HG03025 (cell line): ENCODE results near the gene MTCL3.

Experiments
- ATAC-seq: cut with Tn5 transposase; IDR thresholded peaks from one replicate; pipeline ENCODE4 v1.9.1; 2021; ENCODE audit warnings: mild to moderate bottlenecking, moderate library complexity; ENCODE audit not compliant: unreplicated experiment, low FRiP score

MTCL3 gene

GRCh38 chr6:127518710-127519468, at the start of gene MTCL3:
TSS of gene MTCL3 (minus strand) at chr6:127519335.
- ATAC-seq: no peak

- ATAC-seq: no peak
Observed at GRCh38 chr6:127567476-127567875, 48.3 kb upstream of the MTCL3 start.

GRCh38 chr6:127566651-127567050, 47.5 kb upstream of the MTCL3 start:
- no peak for ATAC-seq

- no peak for ATAC-seq
Observed at GRCh38 chr6:127566119-127566518, 47.0 kb upstream of the MTCL3 start.

DNA sequence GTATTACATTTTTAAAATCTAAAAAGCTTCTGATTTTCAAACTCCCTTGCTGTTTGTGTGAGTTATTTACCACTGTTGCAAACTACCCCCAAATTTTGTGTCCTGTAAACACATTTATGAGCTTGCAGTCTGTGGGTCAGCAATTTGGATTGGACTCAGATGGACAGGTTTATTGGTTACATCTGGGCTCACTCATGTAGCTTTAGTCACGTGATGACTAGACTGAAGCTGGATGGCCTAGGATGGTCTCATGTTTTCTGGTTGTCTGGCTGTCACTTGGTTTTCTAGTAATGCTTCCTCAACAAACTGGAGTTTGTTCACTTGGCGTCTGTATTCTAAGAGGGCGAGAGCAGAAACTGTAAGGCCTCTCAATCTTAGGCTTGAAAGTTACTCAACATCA, 45.6 kb upstream of the MTCL3 start:
- no peak for ATAC-seq

GRCh38 chr6:127561660-127562059, 42.5 kb upstream of the MTCL3 start:
- no peak for ATAC-seq

GRCh38 chr6:127554435-127555006, 35.4 kb upstream of the MTCL3 start:
- ATAC-seq: no peak

DNA sequence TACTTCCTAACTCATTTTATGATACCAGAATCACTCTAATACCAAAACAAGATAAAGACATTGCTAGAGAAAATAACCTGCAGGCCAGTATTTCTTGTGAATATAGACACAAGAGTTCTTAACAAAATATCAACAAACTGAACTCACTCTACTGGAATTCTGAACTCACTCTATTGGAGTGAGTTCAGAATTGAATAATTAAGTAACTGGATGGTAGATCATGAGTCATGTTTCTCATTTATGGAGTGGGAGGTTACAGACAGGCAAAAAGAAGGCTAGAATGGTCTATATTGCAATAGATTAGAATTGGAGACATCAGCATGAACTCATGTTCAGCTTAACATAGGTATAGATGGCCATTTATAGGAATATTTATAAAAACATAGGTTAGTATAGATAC, 31.3 kb upstream of the MTCL3 start:
- no peak for ATAC-seq

GRCh38 chr6:127547904-127548649, 28.9 kb upstream of the MTCL3 start:
- no peak for ATAC-seq

DNA sequence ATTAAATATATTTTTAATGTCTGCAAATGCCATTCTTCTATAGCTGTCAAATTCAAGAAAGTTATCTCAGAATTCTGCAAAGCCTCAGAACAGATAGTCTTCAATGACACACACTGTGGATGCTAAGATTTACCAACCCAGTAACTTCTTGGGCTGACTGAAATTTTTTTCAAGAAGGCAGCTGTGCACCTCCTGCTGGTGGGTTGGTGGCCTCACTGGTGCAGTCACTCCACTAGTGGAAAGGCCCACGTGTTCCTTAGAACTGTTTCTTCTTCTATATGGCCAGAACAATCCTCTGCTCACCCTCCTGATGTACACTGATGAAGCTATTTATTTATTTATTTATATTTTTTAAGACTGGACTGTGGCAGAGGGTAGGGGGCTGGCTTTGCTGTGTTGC, 28.1 kb upstream of the MTCL3 start:
- no peak for ATAC-seq

- ATAC-seq: peak; percentile 51
Observed at GRCh38 chr6:127539272-127539671, 20.1 kb upstream of the MTCL3 start.

GRCh38 chr6:127538750-127539264, 19.7 kb upstream of the MTCL3 start:
- no peak for ATAC-seq

GRCh38 chr6:127533736-127534135, 14.6 kb upstream of the MTCL3 start:
- no peak for ATAC-seq

- ATAC-seq: no peak
Observed at GRCh38 chr6:127533011-127533410, 13.9 kb upstream of the MTCL3 start.

- no peak for ATAC-seq
Observed at GRCh38 chr6:127522714-127523113, 3.6 kb upstream of the MTCL3 start.

GRCh38 chr6:127520066-127520465, 931 bp upstream of the MTCL3 start:
- no peak for ATAC-seq

GRCh38 chr6:127519469-127519785, 292 bp upstream of the MTCL3 start:
- ATAC-seq: no peak

DNA sequence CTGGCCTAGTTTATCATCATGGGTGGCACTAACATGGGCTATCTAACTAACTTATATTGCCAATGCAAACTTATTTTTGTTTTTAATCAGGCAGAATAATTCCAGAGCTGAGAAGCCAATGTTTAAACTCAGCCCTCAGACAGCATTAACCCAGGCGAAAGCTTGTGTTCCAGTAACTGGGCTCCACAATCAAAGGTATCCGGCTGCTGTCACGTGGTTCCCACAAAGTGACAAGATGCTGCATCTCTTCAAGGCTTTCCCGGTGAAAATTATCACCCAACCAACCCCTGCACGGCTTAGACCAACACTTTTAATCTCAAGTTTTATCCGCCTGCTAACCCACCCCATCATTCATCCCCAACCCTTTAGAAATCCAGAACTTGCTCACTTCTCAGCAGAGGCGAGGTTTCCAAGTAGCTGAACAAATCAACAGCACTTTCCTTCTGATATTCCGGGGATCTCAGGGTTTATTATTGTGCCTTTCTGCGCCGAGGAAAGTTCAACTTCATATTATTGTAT, 885 bp downstream of the MTCL3 start:
- no peak for ATAC-seq

DNA sequence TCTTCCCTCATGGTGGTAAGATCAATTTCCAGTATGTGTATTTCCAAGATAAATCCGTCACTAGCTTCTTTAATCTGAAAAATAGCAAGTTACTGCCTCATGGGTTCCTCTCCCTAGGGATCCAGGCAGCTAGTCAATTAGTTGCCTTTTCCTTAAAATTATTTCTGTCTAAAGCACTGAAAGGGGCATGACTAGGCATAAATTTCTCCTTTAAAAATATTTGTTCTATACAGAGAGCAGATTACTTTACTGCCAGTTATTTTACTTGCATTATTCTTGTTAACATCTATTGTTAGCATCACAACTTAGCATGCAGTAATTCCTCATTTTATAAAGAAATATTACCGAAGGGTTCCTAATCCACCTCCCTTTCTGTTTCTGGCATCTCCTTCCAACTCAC, 1.4 kb downstream of the MTCL3 start:
- no peak for ATAC-seq

- ATAC-seq: peak; percentile 71
Observed at GRCh38 chr6:127516662-127517273, 2.4 kb downstream of the MTCL3 start.
